Globus pallidus (tissue), 1 donor: Measurements from ENCODE around the gene FPR3.
A peak's percentile ranks its signal among the peaks of the same experiment; 100 is the strongest.
"Not testable (repeated sequence)": the region's sequence is repeated elsewhere in the genome, so short reads cannot be mapped to it uniquely, and the experiment has no call there.

Source experiments
- DNase-seq: peaks from one replicate; pipeline ENCODE4 v3.0.0-alpha.2; 2015; ENCODE audit warnings: low spot score

FPR3 gene

DNA sequence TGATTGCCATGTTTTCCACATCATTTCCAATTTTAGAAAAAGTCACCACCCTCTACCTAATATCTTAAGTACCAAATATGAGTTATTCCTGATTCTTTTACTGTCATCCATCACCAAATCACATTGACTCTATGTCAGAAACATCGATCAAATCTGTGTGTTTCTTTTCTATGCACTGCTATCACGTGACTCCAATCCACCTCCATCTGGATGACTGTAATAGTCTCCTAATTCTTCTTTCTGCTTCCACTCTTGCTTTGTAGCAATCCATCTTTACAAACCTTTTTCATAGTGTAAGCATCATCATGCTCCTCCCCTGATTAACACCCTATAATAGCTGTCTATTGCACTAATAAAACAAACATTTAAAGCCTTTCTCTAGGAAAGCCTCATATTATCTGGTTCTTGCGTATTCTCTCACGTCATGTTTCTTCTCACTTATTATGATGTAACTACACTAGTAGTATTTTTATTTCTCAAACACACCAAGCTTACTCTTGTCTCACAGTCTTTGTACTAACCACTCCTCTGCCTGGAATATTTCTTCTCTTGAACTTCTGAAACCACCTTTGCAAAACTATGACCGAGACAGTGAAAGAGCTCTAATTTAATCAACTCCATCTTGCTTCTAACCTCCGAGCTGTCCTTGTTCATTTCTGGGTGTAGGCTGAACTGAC is 10.7 kb upstream of the FPR3 start:
- DNase-seq = no peak

DNA sequence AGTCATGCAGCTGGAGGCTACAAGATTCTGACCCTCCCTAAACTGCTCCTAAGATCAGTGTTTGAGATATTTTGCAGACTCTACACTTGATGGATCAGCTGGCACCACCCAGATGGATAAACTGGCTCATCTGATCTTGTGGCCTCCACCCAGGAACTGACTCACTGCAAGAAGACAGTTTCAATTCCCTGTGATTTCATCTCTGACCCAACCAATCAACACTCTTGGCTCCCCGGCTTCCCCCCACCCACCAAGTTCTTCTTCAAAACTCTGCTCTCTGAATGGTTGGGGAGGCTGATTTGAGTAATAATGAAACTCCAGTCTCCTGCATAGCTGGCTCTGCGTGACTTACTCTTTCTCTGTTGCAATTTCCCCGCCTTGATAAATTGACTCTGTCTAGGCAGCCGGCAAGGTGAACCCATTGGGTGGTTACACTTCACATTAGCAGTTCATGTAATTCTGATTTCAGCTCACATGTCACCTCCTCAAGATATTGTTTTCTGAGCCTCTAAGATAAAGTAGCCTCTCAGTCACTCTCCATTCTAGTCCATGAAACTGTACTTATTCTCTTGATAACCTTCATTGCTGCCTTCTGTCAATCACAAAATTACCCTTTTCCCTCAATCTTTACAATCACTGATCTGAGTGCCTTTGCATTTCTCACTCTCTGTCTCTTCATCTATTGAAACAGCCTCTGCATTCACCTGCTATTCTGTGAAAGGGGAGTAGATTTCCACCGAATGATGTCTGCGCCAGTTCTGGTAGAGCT is 9.9 kb upstream of the FPR3 start:
- DNase-seq = peak; percentile 45

DNA sequence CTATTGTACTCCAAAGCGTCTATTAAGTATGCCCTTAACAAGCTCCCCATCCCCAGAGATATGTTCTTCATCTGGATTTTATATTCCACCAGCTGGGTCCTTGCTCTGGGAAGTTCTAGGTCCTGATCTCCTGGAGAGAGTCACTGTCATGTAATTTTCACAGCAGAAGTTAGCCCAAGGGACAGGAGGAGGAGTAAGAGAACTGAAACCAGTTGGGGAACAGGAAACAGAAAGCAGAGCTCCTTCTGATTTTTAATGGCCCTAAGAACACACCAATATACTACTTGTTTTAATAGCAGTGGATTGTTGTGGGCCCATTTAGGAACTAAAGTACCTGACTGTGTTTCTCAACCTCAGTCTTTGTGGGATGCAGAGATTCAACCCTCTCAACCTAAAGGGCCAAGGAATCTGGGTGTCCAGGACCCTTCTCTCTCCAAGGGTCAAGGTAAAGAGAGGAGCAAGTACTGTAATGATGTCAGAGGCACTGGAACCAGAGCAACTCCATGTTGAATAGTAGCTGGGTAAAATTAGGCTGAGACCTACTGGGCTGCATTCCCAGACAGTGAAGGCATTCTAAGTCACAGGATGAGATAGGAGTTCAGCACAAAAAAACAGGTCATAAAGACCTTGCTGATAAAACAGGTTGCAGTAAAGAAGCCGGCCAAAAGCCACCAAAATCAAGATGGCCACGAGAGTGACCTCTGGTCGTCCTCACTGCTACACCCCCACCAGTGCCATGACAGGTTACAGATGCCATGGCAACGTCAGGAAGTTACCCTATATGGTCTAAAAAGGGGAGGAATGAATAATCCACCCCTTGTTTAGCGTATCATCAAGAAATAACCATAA is 8.1 kb upstream of the FPR3 start:
- peak; percentile 33 for DNase-seq

DNA sequence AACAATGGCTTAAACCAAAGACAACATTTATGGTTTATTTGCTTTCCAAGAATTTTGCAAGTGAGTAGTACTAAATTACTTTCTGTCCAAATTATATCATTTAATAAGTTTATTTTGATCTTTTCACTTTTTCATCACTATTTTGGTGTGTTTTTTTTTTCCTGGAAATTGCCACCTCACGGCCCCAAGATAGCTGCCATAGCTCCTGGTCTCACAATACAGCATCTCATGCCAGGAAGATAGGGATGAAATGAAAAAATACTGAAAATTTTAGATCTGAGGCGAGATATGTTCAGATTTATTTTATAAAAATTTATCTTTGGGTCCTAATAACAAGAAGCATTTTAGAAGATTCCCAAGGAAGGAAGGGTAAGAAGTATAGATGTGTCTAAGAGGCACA is 6.9 kb upstream of the FPR3 start:
- DNase-seq = no peak

DNA sequence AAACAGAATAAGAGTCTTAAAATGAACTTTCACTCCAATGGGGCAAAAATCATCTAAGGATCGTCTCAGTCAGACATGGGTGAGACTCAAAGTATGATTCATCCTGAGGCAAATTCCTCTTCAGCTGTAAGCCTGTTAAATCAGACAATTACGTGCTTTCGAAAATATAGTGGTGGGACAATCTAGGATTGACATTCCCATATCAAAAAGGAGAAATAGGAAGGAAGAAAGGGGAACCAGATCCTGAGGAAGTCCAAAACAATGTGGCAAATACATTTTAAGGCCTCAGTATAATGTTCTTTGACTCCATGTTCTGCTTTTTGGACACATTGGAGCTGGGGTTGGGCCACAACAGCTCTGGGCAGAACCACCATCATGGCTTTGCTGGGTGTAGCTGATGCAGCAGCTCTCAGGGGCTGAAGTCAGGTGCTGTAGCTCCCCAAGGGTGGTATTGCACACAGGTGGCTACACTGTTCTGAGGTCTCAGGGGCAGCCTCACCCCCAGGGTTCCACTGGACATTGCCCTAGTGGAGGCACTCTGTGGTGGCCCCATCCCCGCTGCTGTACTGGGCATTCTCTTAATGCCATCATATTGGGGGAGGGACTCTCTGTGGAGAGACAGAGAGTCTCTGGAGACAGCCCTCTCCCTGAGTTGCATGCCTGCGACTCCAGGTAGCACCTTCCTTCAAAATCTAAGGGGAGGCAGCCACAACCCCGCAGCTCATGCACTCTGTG is 5.7 kb upstream of the FPR3 start:
- no peak for DNase-seq

DNA sequence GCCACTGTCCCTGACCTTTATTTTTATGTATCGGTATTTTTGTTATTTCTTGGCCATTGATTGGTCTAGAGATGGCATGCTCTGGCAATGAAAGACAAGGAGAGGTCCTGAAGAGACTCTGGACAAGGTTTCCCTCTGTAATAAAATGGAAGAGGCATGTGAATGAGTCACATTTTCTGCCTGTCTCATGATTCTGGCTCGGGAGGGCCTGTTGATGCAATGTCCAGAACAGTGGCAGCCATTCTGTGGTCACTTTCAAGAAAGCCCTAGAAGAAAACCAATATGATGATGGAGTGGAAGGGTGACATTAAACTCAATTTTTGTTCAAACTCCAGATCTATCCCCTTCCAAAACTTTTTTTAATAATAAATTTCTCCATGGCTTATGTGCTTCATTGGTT is 2.0 kb upstream of the FPR3 start:
- DNase-seq = no peak

DNA sequence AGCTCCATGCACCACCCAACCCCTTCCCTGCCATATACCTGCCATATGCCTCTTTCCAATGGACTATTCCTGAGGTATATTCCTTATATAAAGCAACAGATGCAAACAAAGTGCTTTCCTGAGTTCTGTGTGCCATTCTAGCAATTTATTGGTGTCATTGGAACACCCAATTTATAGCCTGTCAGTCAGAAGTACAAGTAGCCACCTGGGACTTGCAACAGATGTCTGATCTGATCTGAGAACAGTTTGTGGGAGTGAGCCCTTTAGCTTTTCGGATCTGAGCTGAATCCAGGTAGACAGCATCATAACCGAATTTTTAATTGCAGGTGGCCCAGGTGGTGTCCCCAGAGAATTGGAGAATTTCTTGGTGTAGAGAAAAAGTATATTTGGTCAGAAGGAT is 963 bp upstream of the FPR3 start:
- DNase-seq = no peak

DNA sequence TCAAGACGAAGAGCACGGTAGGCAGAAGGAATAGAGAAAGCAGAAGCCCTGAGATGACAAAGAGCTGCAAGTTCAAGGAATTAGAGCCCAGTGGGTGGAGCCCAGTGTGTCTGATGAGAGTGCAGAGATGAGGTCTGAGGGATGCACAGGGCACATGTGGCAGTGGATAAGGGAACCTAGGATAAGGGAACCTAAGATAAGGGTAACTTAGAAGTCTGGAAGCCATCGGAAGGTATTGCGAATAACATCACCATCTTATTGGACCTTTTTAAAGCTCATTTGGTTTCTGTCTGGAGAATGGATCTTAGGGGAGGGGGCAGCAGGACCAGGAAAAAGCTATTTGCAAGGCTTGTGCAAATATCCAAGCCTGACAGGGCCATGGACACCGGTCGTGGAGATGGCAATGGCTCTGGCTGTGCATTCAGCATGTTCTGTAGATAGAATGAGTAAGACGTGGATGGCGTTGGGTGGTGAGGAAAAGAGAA is 1.3 kb downstream of the FPR3 start:
- DNase-seq = no peak

DNA sequence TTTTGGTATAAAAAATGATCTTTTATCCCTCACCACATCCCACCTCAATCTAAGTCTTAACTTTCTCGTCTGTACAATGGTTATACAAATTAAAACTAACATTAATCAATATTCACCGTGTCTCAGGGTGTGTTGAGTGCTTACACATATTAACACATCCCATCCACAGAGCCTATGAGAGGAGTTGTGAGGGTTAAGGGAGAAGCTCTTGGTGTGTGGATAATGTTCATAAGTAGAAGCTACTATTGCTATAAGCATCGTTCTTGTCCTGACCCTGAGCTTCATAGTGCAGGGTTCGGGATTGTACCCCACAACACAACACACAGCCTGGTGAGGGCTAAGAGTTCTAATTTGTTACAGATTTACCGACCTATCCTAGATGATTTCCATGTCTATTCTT is 2.5 kb downstream of the FPR3 start:
- no peak for DNase-seq

DNA sequence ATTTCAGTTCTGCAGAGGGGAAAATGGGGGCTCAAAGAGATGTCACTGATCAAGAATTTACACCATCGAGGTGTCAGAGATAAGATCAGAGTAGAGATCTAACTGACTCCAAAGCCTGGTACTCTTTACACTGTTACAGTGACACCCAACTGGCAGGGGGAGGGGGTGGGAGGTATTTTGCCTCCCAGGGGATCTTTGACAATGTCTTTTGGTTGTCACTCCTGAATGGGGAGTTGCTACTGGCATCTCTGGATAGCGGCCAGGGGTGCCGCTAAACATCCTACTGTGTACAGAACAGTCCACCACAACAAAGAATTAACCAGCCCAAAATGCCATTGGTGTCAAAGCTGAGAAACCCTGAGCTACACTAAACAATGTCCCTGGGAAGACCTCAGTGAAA is 3.1 kb downstream of the FPR3 start:
- DNase-seq = no peak

DNA sequence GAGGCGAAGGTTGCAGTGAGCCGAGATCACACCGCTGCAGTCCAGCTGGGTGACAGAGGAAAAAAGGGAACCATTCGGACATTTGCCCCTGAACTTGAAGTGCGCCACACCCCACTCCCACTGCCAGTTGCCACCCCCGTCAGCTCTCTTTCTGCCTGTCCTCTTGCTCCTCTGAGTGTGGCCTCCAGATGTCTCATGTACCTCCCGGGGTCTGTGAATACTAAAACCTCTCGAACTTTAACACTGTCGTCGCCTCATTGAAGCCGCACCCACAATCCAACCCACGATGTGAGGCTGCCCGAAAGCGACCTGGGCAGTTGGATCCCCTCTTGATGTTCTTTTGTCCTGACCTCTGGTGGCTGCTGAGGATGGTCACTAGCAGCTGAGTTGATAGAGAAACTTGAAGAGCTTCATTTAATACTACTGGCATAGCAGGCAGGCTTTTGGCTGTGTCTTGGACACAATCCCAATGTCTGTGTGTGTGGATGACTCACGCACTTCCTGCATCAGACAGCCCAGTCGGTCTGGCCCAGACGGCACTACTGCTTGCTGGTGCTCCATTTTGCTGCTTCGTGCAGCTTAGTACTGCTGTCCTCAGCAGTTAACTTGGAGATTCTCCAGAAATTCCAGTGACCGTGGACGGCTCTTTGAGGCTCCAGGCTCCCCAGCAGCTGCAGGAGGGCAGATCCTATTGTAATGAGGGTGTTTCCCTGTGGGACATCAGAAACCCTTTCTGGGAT is 4.2 kb downstream of the FPR3 start:
- DNase-seq = peak; percentile 66

DNA sequence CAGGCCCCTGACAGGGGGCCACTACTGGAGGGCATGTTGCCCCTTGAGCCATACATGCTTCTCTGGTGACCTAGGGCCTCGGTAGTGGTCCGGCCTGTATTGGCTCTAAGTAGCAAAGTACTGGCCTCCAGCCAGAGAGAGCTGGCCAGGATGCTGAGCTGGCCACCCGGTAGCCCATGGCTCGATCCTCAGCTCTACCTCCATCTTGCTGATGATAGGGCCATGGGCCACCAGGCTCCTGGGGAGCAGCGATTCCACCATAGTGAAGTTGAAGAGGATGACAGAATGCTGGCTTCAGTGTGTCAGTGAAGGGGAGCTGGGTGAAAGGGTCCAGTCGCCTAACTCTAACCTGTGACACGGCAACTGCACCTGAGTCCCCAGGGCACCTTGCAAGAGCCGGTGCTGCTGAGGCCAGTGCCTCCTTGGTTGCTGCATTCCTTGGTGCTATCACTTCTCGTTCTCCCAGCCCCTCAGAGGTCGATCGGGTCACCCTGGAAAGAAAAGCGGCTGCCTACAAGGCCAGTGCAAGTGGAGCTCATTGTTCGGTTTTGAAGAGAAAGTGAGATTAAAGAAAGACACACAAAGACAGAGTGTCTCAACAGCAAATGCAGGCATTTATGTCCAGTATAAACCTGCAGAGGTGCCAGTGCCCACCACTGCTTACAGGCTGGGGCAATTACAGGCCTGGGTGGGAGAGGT is 5.0 kb downstream of the FPR3 start:
- DNase-seq = no peak

DNA sequence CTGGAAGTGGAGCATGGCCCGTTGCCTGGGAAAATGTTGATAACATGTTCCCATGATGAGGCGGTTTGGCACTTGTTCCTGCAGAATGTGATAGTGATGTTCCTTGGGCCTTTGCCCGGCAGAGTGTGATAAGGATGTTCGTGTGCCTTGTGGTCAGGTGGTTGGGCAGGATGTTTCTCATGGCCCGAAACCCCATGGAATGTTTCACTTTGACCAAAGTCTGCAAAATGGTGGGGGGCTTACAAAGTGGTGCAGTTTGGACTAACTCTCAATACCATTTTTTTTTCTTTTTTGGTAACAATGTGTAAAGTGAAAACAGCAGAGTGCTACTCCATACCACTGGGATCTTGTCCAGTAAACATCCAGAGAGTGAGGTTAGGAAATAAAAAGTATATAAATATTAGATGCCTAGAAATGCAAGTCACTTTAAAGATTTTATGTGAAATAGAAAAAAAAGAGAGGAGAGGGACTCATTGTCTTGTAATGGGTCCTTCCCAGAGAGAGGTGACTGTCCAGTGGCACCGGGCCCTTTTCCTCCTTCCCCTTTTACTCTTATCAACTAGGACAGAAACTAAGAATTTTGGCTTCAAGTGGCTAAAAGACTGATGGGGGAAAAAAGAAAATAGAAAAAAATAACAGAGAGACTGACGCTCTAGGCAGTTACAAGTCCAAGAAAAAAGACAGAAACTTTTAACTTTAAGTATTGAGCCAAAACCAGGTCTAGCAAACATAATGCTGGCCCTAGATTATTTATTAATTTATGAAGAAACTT is 5.7 kb downstream of the FPR3 start:
- DNase-seq = no peak

DNA sequence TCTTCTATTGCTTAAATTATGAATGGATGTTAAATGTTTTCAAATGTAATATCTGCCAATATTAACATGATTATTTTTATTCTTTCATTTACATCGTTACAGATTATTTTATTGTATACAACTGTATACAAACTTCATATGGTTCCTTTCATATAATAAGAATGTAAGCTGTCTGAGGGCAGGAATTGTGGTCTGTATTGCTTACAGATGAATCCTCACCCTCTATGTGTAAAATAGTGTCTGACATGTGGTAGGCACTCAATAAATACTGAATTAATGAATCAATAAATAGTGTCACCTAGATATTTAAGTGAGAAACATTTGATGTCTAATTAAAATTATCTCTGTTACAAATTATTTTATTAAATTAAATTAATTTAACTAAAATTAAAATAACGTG is 7.8 kb downstream of the FPR3 start:
- DNase-seq = no peak

DNA sequence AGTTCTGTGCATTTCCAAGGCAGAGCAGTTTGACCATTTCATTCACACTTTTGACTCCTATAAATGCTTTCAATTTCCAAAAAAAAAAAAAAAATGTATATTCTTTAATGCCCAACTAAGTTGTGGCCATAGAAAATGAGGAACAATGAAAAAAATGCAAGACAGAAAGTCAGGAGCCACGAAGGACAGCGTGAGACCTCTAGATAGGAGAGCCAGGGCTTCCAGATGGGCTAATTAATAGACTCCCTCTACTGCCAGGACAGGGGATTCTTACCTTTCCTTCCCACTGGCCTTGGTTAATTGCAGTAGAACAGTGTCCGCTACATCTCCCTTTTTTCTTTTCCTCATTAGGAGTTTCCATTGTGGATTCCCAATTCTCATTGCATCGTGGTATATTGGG is 8.6 kb downstream of the FPR3 start:
- DNase-seq = no peak

DNA sequence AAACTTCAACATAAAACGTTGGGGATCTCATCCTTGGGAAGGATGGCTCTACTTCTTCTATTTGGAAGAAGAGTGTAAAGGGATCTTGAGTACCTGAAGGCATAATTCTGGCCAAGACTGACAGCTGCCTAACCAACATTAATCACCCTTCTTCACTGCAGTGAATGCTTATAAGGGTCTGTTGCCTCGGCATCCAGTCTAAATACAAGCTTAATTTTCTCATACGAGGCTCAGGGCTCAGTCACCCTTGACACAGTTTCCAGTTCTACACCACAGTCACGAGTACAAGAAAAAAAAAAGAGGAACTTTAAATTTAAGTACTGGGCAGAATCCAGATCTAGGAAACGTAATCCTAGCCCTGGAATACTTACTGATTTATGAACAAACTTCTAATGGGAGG is 9.0 kb downstream of the FPR3 start:
- no peak for DNase-seq

DNA sequence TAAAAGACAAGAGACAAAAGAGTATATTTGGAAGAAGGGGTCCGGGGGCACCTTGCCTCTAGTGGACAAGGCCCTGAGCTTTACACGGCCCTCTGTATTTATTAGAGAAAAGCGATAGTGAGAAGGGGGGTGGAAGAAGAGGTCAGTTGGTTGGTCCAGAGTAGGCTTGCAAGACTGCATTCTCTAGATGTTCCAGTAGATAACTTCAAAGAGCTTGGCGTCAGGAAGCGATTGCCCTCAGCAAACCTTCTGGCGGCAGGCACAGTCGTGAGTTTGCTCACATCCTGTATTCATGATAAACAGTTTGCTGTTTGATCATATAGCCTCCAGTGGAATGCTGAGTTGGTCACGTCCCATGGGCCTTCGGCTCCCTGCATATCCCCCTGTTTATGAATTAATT is 9.8 kb downstream of the FPR3 start:
- DNase-seq = not testable (repeated sequence)

DNA sequence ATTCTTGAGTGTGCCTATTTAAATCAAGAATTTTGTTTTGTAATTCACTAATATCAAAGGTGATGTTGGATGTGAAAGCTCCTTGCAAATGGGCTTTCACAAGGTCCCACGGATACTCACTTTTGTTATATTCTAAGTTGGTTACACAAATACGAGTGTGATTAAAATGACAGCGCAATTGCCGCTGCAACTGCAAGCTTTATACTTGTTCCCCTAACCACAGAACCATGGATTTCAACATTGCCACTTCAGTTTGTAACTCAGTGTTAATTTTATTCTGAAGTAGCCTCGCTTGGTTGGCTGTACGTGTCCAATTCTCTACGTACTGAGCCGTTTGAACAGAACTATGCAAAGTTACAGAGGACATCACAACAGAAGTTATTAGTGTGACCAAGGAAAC is 10.4 kb downstream of the FPR3 start:
- not testable (repeated sequence) for DNase-seq

DNA sequence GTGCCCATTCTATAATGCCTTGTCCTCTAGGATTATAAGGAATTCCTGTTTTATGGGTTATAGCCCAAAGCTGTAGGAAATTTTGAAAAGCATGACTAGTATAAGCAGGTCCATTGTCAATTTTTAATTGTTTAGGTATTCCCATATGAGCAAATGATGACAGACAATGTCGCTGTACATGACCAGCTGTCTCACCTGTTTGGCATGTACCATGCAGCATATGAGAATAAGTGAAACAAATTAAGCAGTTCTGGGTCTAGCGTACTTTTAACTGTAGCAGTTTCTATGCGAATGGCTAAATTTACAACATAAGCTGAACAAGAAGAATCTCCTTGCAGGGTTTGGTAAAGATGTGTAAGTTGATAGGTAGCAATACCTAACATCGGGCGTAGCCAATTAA is 11.6 kb downstream of the FPR3 start:
- not testable (repeated sequence) for DNase-seq

DNA sequence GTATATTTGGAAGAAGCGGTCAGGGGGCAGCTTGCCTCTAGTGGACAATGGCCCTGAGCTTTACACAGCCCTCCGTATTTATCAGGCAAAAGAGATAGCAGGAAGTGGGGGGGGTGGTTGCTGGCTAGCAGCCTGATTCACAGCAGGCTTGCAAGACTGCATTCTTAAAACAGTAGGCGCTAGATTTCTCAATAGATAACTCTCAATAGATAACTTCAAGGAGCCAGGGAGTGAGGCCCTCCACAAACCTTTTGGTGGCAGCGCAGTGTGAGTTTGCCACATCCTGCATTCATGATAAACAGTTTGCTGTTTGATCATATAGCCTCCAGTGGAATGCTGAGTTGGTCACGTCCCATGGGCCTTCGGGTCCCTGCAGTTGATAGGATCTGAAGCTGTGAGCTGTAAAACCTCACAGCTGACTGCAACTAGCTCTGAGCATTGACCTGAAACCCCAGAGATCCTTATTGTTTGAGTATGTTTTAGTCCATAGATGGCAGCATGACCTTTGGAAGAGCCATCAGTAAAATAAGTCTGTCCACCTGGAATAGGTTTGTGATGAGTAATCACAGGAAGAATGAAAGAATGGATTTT is 12.2 kb downstream of the FPR3 start:
- no peak for DNase-seq
